HCT116 (cell line): ENCODE data around the gene IGF2R. TPM values are rescaled to one million over a fixed set of nuclear protein-coding genes. Genes with fewer than 3 reads are reported as not detected.

Source experiments
- ATAC-seq: fragments of 200-7000 bp; cut with Tn5 transposase; 2 replicates; pipeline ENCODE4 v1.9.1; 2020; ENCODE audit warnings: mild to moderate bottlenecking, moderate library complexity
- BruUV-seq: library from RNA; stranded (reverse); fragments of 400-500 nt; replicated peaks from 2 replicates; lab custom pipeline; 2021; lab: Mats Ljungman, UMichigan
- CTCF ChIA-PET: fragments of 300-600 bp; sonication (Branson Sonifier 250); formaldehyde crosslinking; loops from one replicate; lab custom pipeline; 2021; ENCODE audit warnings: antibody characterized with exemption; lab: Charles Lee
- POLR2A ChIA-PET: fragments of 300-600, 350-600 bp; sonication (Branson Sonifier 250); formaldehyde crosslinking; loops from one replicate; lab custom pipeline; 2021; ENCODE audit warnings: antibody characterized with exemption; lab: Charles Lee
- RAD21 ChIA-PET, 2 experiments: fragments of 300-600 bp; sonication (Branson Sonifier 250); formaldehyde crosslinking; loops; one replicate each; lab custom pipeline; 2023; ENCODE audit warnings: low total read pairs in 2 of 2; ENCODE audit not compliant: uncharacterized antibody in 2 of 2, unreplicated experiment in 2 of 2, low non-redundant PET in 1 of 2; lab: Charles Lee
- DNase-seq: peaks from one replicate; pipeline ENCODE4 v3.0.0-alpha.2; 2010; ENCODE audit warnings: low read depth, low spot score
- H2AFZ ChIP-seq: fragments of 200-600 bp; shearing (Covaris generic), sonication (generic); 2 replicates; pipeline ENCODE4 v1.6.1; 2017; ENCODE audit warnings: low read depth, mixed run types, mixed read lengths, antibody characterized with exemption, low read length; ENCODE audit not compliant: poor library complexity, severe bottlenecking
- H3K27ac ChIP-seq: 2 replicates; pipeline ENCODE4 v1.5.1; 2012; ENCODE audit warnings: low read depth, low read length
- H3K27me3 ChIP-seq: fragments of 200-600 bp; sonication (generic); 2 replicates; pipeline ENCODE4 v1.6.1; 2016; ENCODE audit warnings: mixed run types, low read length, mixed read lengths; ENCODE audit not compliant: insufficient read depth
- H3K36me3 ChIP-seq, 2 experiments: fragments of 200-500 bp in 1 of 2; fragments of 200-600 bp in 1 of 2; sonication (Bioruptor generic) in 1 of 2; sonication (generic) in 1 of 2; 2 replicates each; pipeline versions ENCODE4 v1.5.1 to v1.6.1; 2014 to 2016; ENCODE audit warnings: low read length in 2 of 2, inconsistent platforms in 1 of 2, mixed read lengths in 1 of 2, mixed run types in 1 of 2; ENCODE audit not compliant: insufficient read depth in 2 of 2, control insufficient read depth in 1 of 2
- H3K4me1 ChIP-seq, 2 experiments: fragments of 200-600 bp in 1 of 2; sonication (generic) in 1 of 2; 2 replicates each; pipeline versions ENCODE4 v1.5.1 to v1.6.1; 2012 to 2017; ENCODE audit warnings: low read length in 2 of 2, inconsistent platforms in 1 of 2, mild to moderate bottlenecking in 1 of 2, mixed read lengths in 1 of 2, mixed run types in 1 of 2, moderate library complexity in 1 of 2; ENCODE audit not compliant: insufficient read depth in 2 of 2, control insufficient read depth in 1 of 2
- H3K4me2 ChIP-seq: fragments of 200-600 bp; sonication (generic); 2 replicates; pipeline ENCODE4 v1.6.1; 2017; ENCODE audit warnings: mixed run types, low read length, mixed read lengths
- H3K4me3 ChIP-seq, 2 experiments: fragments of 200-600 bp in 1 of 2; sonication (generic) in 1 of 2; replicated peaks in 1 of 2; 2 replicates each; pipeline ENCODE4 v1.5.1; 2011 to 2016; ENCODE audit warnings: low read length in 2 of 2, control low read depth in 1 of 2, low read depth in 1 of 2, mild to moderate bottlenecking in 1 of 2, mixed read lengths in 1 of 2, mixed run types in 1 of 2
- H3K79me2 ChIP-seq: fragments of 200-600 bp; sonication (generic); 2 replicates; pipeline ENCODE4 v1.6.1; 2017; ENCODE audit warnings: mild to moderate bottlenecking, mixed run types, low read length, moderate library complexity, mixed read lengths; ENCODE audit not compliant: insufficient read depth
- H3K9ac ChIP-seq: fragments of 200-600 bp; sonication (generic); 2 replicates; pipeline ENCODE4 v1.6.1; 2016; ENCODE audit warnings: low read length, mixed read lengths
- H3K9me2 ChIP-seq: fragments of 200-600 bp; sonication (generic), shearing (Covaris generic); 2 replicates; pipeline ENCODE4 v1.6.1; 2017; ENCODE audit warnings: mixed run types, mild to moderate bottlenecking, moderate library complexity; ENCODE audit not compliant: insufficient read depth
- H3K9me3 ChIP-seq, 2 experiments: fragments of 200-500 bp in 1 of 2; fragments of 200-600 bp in 1 of 2; sonication (Bioruptor generic) in 1 of 2; sonication (generic) in 1 of 2; 2 replicates each; pipeline ENCODE4 v1.6.1; 2014 to 2017; ENCODE audit warnings: low read length in 2 of 2, mixed read lengths in 2 of 2, inconsistent platforms in 1 of 2, low read depth in 1 of 2, mild to moderate bottlenecking in 1 of 2, mixed run types in 1 of 2, moderate library complexity in 1 of 2; ENCODE audit not compliant: control insufficient read depth in 1 of 2, insufficient read depth in 1 of 2
- H4K20me1 ChIP-seq: fragments of 200-600 bp; sonication (generic), shearing (Covaris generic); 2 replicates; pipeline ENCODE4 v1.6.1; 2017; ENCODE audit warnings: mixed run types, mild to moderate bottlenecking, moderate library complexity; ENCODE audit not compliant: insufficient read depth
- CBX3 ChIP-seq: IDR thresholded peaks from 2 replicates; pipeline ENCODE4 v1.6.1; 2012; ENCODE audit warnings: low read depth
- CEBPB ChIP-seq: IDR thresholded peaks from 2 replicates; pipeline ENCODE4 v1.6.1; 2012; ENCODE audit warnings: low read depth
- EGR1 ChIP-seq: IDR thresholded peaks from 2 replicates; pipeline ENCODE4 v1.6.1; 2012; ENCODE audit warnings: low read depth
- EZH2 ChIP-seq: fragments of 200-600 bp; sonication (generic); IDR thresholded peaks from 2 replicates; pipeline ENCODE4 v1.6.1; 2017; ENCODE audit warnings: antibody characterized with exemption, mixed run types
- EZH2phosphoT487 ChIP-seq: fragments of 200-600 bp; IDR thresholded peaks from 2 replicates; pipeline ENCODE4 v1.6.1; 2018; ENCODE audit warnings: antibody characterized with exemption, borderline replicate concordance
- FOSL1 ChIP-seq: IDR thresholded peaks from 2 replicates; pipeline ENCODE4 v1.6.1; 2012; ENCODE audit warnings: low read depth
- SIN3A ChIP-seq: IDR thresholded peaks from 2 replicates; pipeline ENCODE4 v1.6.1; 2012; ENCODE audit warnings: low read depth
- SP1 ChIP-seq: IDR thresholded peaks from 2 replicates; pipeline ENCODE4 v1.6.1; 2012; ENCODE audit warnings: low read depth
- SRF ChIP-seq: IDR thresholded peaks from 2 replicates; pipeline ENCODE4 v1.6.1; 2012; ENCODE audit warnings: low read depth
- YY1 ChIP-seq: IDR thresholded peaks from 2 replicates; pipeline ENCODE4 v1.6.1; 2011; ENCODE audit warnings: low read length, low read depth, moderate library complexity, mild to moderate bottlenecking; ENCODE audit not compliant: insufficient replicate concordance; ENCODE audit errors: extremely low read depth
- ZFX ChIP-seq: fragments of 450-650 bp; IDR thresholded peaks from 2 replicates; pipeline ENCODE4 v1.6.1; 2017
- ZNF274 ChIP-seq: fragments of 200-500 bp; sonication (Bioruptor generic); IDR thresholded peaks from 2 replicates; pipeline ENCODE4 v1.6.1; 2014; ENCODE audit warnings: mild to moderate bottlenecking, low read depth, low read length, inconsistent platforms
- intact Hi-C: fragments of 100-400 bp; cut with micrococcal nuclease; formaldehyde crosslinking; loops from 2 replicates; pipeline ENCODE4 v1.10.0; 2022
- total RNA-seq: library from RNA; stranded (reverse); gene quantifications from one replicate; pipeline ENCODE4 v1.2.1, GENCODE V29; 2021; ENCODE audit not compliant: unreplicated experiment
- TF ChIP-seq, protein P1 (sequence below): IDR thresholded peaks from 2 replicates; pipeline ENCODE4 v1.6.1; 2011; ENCODE audit warnings: mild to moderate bottlenecking, low read length, moderate library complexity; ENCODE audit not compliant: insufficient replicate concordance; ENCODE audit errors: extremely low read depth
- TF ChIP-seq, protein P2 (sequence below), 3 experiments: fragments of 200-600 bp in 1 of 3; sonication (generic) in 1 of 3; IDR thresholded peaks in 2 of 3; conservative IDR thresholded peaks in 1 of 3; 2 replicates each; pipeline ENCODE4 v1.5.1; 2012 to 2017; ENCODE audit warnings: low read depth in 2 of 3, low read length in 2 of 3, antibody characterized with exemption in 1 of 3, borderline replicate concordance in 1 of 3, control low read depth in 1 of 3, mild to moderate bottlenecking in 1 of 3, mixed read lengths in 1 of 3, mixed run types in 1 of 3, moderate library complexity in 1 of 3; ENCODE audit not compliant: insufficient read depth in 1 of 3
- TF ChIP-seq, protein P3 (sequence below): IDR thresholded peaks from 2 replicates; pipeline ENCODE4 v1.6.1; 2012

The IGF2R gene
- total RNA-seq, 1 experiment from 2014 or later: 37.0 TPM

DNA sequence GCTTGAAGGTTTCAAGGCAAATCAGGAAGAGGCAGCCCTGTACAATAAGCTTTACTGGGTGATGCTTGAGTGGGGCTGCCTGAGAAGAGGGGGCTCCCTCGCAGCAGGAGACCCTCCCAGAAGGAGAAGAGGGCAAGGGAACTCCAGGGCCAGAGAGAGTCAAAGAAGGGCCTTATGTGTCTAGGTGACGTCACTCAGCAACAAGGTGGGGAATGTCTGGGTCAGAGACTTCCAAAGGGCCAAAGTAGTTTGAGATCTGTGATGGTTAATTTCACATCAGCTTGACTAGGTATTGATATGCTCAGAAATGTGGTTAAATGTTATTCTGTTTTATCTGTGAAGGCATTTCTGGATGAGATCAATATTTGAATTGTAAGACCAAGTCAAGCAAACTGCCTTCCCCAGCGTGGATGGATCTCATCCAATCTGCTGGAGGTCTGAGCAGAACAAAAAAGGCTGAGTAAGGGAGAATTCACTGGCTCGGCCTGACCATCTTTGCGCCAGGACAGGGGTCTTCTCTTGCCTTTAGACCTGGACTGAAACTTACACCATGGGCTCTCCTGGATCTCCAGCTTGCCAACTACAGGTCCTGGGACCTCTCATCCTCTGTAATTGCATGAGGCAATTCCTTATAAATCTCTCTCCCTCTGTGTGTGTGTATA lies 42.2 kb upstream of the IGF2R start:
- Histone ChIP-seq H3K4me3 (no peak overlapping the region), H3K79me2 (no peaks in the 10 kb centered on the region)
- TF ChIP-seq SP1 (no peak), CEBPB (no peak), EGR1 (no peak), EZH2phosphoT487 (no peak), SRF (no peak)
- TF ChIP-seq, protein P1, sequence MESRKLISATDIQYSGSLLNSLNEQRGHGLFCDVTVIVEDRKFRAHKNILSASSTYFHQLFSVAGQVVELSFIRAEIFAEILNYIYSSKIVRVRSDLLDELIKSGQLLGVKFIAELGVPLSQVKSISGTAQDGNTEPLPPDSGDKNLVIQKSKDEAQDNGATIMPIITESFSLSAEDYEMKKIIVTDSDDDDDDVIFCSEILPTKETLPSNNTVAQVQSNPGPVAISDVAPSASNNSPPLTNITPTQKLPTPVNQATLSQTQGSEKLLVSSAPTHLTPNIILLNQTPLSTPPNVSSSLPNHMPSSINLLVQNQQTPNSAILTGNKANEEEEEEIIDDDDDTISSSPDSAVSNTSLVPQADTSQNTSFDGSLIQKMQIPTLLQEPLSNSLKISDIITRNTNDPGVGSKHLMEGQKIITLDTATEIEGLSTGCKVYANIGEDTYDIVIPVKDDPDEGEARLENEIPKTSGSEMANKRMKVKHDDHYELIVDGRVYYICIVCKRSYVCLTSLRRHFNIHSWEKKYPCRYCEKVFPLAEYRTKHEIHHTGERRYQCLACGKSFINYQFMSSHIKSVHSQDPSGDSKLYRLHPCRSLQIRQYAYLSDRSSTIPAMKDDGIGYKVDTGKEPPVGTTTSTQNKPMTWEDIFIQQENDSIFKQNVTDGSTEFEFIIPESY: no peak
- TF ChIP-seq, all 23 proteins: peak for 0
- intact Hi-C loops: no loop called here
- Histone ChIP-seq H3K9me3 (no peaks in the 10 kb centered on the region), H3K4me1 (no peaks in the 10 kb centered on the region), H3K9ac (no peak overlapping the region), H3K9me2 (no peaks in the 10 kb centered on the region), H3K4me2 (no peak overlapping the region), H3K36me3 (no peaks in the 10 kb centered on the region), H4K20me1 (no peaks in the 10 kb centered on the region), H2AFZ (no peak overlapping the region), H3K27ac (no peak overlapping the region), H3K27me3 (peaks cover 3% of the 10 kb centered on the region; the same call in 1 of the 2 replicates)
- DNase-seq: no peak
- ChIA-PET CTCF (interaction anchor here (0.5 kb wide), 1 partner anchor 238 kb away, joined by 3 read pairs; no protein-coding TSS in a partner anchor), POLR2A (no interaction called here), RAD21 (no interaction called here)
- ATAC-seq: no peak
- no TSS peak for BruUV-seq

DNA sequence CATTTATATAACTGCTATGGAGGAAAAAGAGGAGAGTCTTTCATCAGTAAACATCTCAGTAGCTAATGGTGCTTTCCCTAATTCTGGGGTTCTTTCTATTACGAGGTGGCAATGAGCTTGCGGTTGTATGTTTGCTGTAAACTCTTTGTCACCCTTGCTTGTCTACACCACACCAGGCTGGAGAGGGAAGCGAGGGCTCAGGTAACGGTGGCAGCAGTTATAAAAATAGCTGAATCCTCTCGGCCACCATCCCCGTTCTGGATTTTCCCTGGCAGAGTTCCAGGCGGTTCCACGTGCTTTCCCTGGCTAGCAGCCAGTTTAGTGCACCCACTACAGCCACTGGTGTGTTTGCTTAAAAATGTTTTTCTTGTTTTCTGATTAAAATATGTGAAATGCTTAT lies 39.1 kb upstream of the IGF2R start:
- ChIA-PET CTCF (no interaction called here), RAD21 (no interaction called here), POLR2A (no interaction called here)
- no peak overlapping the region for H3K9ac ChIP-seq
- no peaks in the 10 kb centered on the region for H3K9me3 ChIP-seq
- BruUV-seq: no TSS peak
- no peak overlapping the region for H3K4me2 ChIP-seq
- intact Hi-C loops: no loop called here
- H3K36me3 ChIP-seq: no peaks in the 10 kb centered on the region
- no peaks in the 10 kb centered on the region for H3K9me2 ChIP-seq
- peaks cover 4% of the 10 kb centered on the region for H3K27me3 ChIP-seq
- TF ChIP-seq ZFX (no peak), YY1 (no peak), CBX3 (no peak), EZH2phosphoT487 (no peak), SIN3A (no peak), FOSL1 (no peak), ZNF274 (no peak), CEBPB (no peak), EZH2 (no peak), EGR1 (no peak)
- TF ChIP-seq, protein P2, sequence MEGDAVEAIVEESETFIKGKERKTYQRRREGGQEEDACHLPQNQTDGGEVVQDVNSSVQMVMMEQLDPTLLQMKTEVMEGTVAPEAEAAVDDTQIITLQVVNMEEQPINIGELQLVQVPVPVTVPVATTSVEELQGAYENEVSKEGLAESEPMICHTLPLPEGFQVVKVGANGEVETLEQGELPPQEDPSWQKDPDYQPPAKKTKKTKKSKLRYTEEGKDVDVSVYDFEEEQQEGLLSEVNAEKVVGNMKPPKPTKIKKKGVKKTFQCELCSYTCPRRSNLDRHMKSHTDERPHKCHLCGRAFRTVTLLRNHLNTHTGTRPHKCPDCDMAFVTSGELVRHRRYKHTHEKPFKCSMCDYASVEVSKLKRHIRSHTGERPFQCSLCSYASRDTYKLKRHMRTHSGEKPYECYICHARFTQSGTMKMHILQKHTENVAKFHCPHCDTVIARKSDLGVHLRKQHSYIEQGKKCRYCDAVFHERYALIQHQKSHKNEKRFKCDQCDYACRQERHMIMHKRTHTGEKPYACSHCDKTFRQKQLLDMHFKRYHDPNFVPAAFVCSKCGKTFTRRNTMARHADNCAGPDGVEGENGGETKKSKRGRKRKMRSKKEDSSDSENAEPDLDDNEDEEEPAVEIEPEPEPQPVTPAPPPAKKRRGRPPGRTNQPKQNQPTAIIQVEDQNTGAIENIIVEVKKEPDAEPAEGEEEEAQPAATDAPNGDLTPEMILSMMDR (IDR thresholded peaks at IDR 0.05 in 2 of 3, conservative IDR thresholded peaks at IDR 0.05 in 1 of 3; ENCODE audit: borderline replicate concordance in 1 of 3, insufficient read depth in 1 of 3, low read depth in 2 of 3, low read length in 2 of 3): no peak
- TF ChIP-seq, protein P3, sequence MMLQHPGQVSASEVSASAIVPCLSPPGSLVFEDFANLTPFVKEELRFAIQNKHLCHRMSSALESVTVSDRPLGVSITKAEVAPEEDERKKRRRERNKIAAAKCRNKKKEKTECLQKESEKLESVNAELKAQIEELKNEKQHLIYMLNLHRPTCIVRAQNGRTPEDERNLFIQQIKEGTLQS: no peak
- H3K79me2 ChIP-seq: no peaks in the 10 kb centered on the region
- DNase-seq (no peak), ATAC-seq (no peak)
- H3K4me1 ChIP-seq: no peaks in the 10 kb centered on the region
- no peak overlapping the region for H2AFZ ChIP-seq
- no peak overlapping the region for H3K27ac ChIP-seq
- H4K20me1 ChIP-seq: no peaks in the 10 kb centered on the region
- no peak overlapping the region for H3K4me3 ChIP-seq
